Smooth muscle cell (in vitro differentiated cells): ENCODE results near the gene PLXNA2. TPM values are rescaled to one million over a fixed set of nuclear protein-coding genes. Genes with fewer than 3 reads are reported as not detected.

Experiments
- DNase-seq: peaks from one replicate; lab custom pipeline; 2025; ENCODE audit not compliant: unreplicated experiment; lab: John Stamatoyannopoulos, UW
- H2AFZ ChIP-seq: fragments of 200-600 bp; sonication (generic); 2 replicates; pipeline ENCODE4 v1.6.0; 2016; ENCODE audit warnings: antibody characterized with exemption, low read depth, mild to moderate bottlenecking
- H3F3A ChIP-seq: fragments of 200-600 bp; sonication (generic); 2 replicates; pipeline ENCODE4 v1.6.0; 2017; ENCODE audit warnings: antibody characterized with exemption, low read depth
- H3K27ac ChIP-seq: fragments of 200-600 bp; sonication (generic); 2 replicates; pipeline ENCODE4 v1.5.1; 2016; ENCODE audit warnings: low read depth, mild to moderate bottlenecking
- H3K27me3 ChIP-seq: fragments of 200-600 bp; sonication (generic); 2 replicates; pipeline ENCODE4 v1.6.1; 2016; ENCODE audit warnings: low read depth, mild to moderate bottlenecking
- H3K36me3 ChIP-seq: fragments of 200-600 bp; sonication (generic); 2 replicates; pipeline ENCODE4 v1.5.1; 2016; ENCODE audit warnings: low read depth
- H3K4me1 ChIP-seq: fragments of 200-600 bp; sonication (generic); 2 replicates; pipeline ENCODE4 v1.5.1; 2016; ENCODE audit warnings: low read depth
- H3K4me2 ChIP-seq: fragments of 200-600 bp; sonication (generic); 2 replicates; pipeline ENCODE4 v1.6.0; 2016; ENCODE audit warnings: mild to moderate bottlenecking
- H3K4me3 ChIP-seq: fragments of 200-600 bp; sonication (generic); 2 replicates; pipeline ENCODE4 v1.5.1; 2016; ENCODE audit warnings: mild to moderate bottlenecking
- H3K79me2 ChIP-seq: fragments of 200-600 bp; sonication (generic); 2 replicates; pipeline ENCODE4 v1.6.0; 2016; ENCODE audit warnings: low read depth, mild to moderate bottlenecking
- H3K9ac ChIP-seq: fragments of 200-600 bp; sonication (generic); 2 replicates; pipeline ENCODE4 v1.6.0; 2016; ENCODE audit warnings: low read depth
- H3K9me3 ChIP-seq: fragments of 200-600 bp; sonication (generic); replicated peaks from 2 replicates; pipeline ENCODE4 v1.5.1; 2016; ENCODE audit warnings: low read depth
- H4K20me1 ChIP-seq: fragments of 200-600 bp; sonication (generic); 2 replicates; pipeline ENCODE4 v1.6.0; 2016; ENCODE audit warnings: low read depth
- CTCF ChIP-seq: fragments of 200-600 bp; sonication (generic); IDR thresholded peaks from 2 replicates; pipeline ENCODE4 v1.5.1; 2017; ENCODE audit warnings: borderline replicate concordance, mild to moderate bottlenecking, antibody characterized with exemption; ENCODE audit not compliant: insufficient read depth, poor library complexity, severe bottlenecking
- WGBS: methylation state at CpG from one replicate; pipeline ENCODE4 v1.1.7; 2016; ENCODE audit warnings: low lambda C conversion rate; 5-methylcytosine and 5-hydroxymethylcytosine counted together
- polyA plus RNA-seq: library from polyadenylated mRNA; unstranded; fragments of >200 nt; fragmentation: Nextera tagmentation; extraction: Ambion mirVana; gene quantifications from 2 replicates; pipeline ENCODE4 v1.2.1, GENCODE V29; 2016
- total RNA-seq: library from RNA; depleted of rRNA; stranded (reverse); fragments of >200 nt; gene quantifications from 2 replicates; pipeline ENCODE4 v1.2.3, GENCODE V29; 2014

The PLXNA2 gene
- total and polyA plus RNA-seq, 2 experiments from 2014 or later = 8.2 to 8.7 TPM

GRCh38 chr1:208006258-208006920 lies 237.8 kb downstream of the PLXNA2 start:
- H3K79me2 ChIP-seq = no peaks in the 10 kb centered on the region
- no peaks in the 10 kb centered on the region for H3K36me3 ChIP-seq
- no peaks in the 10 kb centered on the region for H3K4me1 ChIP-seq
- H3K4me3 ChIP-seq = no peak overlapping the region
- TF ChIP-seq CTCF = no peak
- no peaks in the 10 kb centered on the region for H3F3A ChIP-seq
- no peak overlapping the region for H3K27ac ChIP-seq
- H3K9me3 ChIP-seq = no peaks in the 10 kb centered on the region
- no peak overlapping the region for H2AFZ ChIP-seq
- DNase-seq = no peak
- H3K27me3 ChIP-seq = no peaks in the 10 kb centered on the region
- no peak overlapping the region for H3K4me2 ChIP-seq
- H4K20me1 ChIP-seq = no peaks in the 10 kb centered on the region
- WGBS = 96% methylated on average over 2 of the region's 2 CpGs
- no peak overlapping the region for H3K9ac ChIP-seq

- Histone ChIP-seq H3K4me3 (no peak overlapping the region), H3K4me1 (no peaks in the 10 kb centered on the region), H3K9ac (no peak overlapping the region), H3K4me2 (peak overlapping the region; percentile 24), H4K20me1 (no peaks in the 10 kb centered on the region), H3K36me3 (no peaks in the 10 kb centered on the region), H3F3A (no peaks in the 10 kb centered on the region), H3K27me3 (no peaks in the 10 kb centered on the region), H2AFZ (no peak overlapping the region), H3K79me2 (no peaks in the 10 kb centered on the region), H3K27ac (no peak overlapping the region), H3K9me3 (no peaks in the 10 kb centered on the region)
- no peak for TF ChIP-seq CTCF
- DNase-seq = no peak
- 42% methylated on average over 3 of the region's 3 CpGs for WGBS
These were observed 239.3 kb downstream of the PLXNA2 start for GRCh38 chr1:208004851-208005250.

- H3K79me2 ChIP-seq = no peaks in the 10 kb centered on the region
These were observed 240.9 kb downstream of the PLXNA2 start for GRCh38 chr1:208003241-208003640.

More at GRCh38 chr1:208003241-208003640, 240.9 kb downstream of the PLXNA2 start:
- H3K4me3 ChIP-seq = no peak overlapping the region
- no peaks in the 10 kb centered on the region for H3F3A ChIP-seq
- no peaks in the 10 kb centered on the region for H3K4me1 ChIP-seq
- no peak overlapping the region for H3K9ac ChIP-seq
- H3K27me3 ChIP-seq = no peaks in the 10 kb centered on the region
- WGBS = 95% methylated on average over 7 of the region's 7 CpGs
- no peak overlapping the region for H2AFZ ChIP-seq
- H4K20me1 ChIP-seq = no peaks in the 10 kb centered on the region
- DNase-seq = no peak
- H3K4me2 ChIP-seq = no peak overlapping the region
- no peak for TF ChIP-seq CTCF
- no peaks in the 10 kb centered on the region for H3K9me3 ChIP-seq
- no peak overlapping the region for H3K27ac ChIP-seq
- no peaks in the 10 kb centered on the region for H3K36me3 ChIP-seq
